Calu3 (cell line): ENCODE results near the gene KCNMB3. TPM values are rescaled to one million over a fixed set of nuclear protein-coding genes. Genes with fewer than 3 reads are reported as not detected.

Source experiments
- BruUV-seq: library from RNA; stranded (reverse); fragments of 400-500 nt; replicated peaks from 2 replicates; lab custom pipeline; 2021; lab: Mats Ljungman, UMichigan
- CTCF ChIA-PET: fragments of 300-600 bp; sonication (Branson Sonifier 250); formaldehyde crosslinking; loops from one replicate; lab custom pipeline; 2022; ENCODE audit warnings: antibody characterized with exemption; lab: Charles Lee
- DNase-seq: peaks from one replicate; pipeline ENCODE4 v3.0.0; 2022
- H3K27ac Mint-ChIP-seq: one replicate; pipeline ENCODE4 v1.8.0; 2022; ENCODE audit warnings: mixed read lengths; ENCODE audit not compliant: unreplicated experiment
- H3K27me3 Mint-ChIP-seq: one replicate; pipeline ENCODE4 v1.8.0; 2022; ENCODE audit warnings: mixed read lengths; ENCODE audit not compliant: unreplicated experiment
- H3K36me3 Mint-ChIP-seq: one replicate; pipeline ENCODE4 v1.8.0; 2022; ENCODE audit warnings: mild to moderate bottlenecking, moderate library complexity, mixed read lengths; ENCODE audit not compliant: insufficient read depth, unreplicated experiment
- H3K4me1 Mint-ChIP-seq: one replicate; pipeline ENCODE4 v1.8.0; 2022; ENCODE audit warnings: mild to moderate bottlenecking, low read depth, mixed read lengths; ENCODE audit not compliant: unreplicated experiment
- H3K4me3 Mint-ChIP-seq: one replicate; pipeline ENCODE4 v1.8.0; 2022; ENCODE audit warnings: mild to moderate bottlenecking, low read depth, moderate library complexity, mixed read lengths; ENCODE audit not compliant: unreplicated experiment
- H3K9me3 Mint-ChIP-seq: one replicate; pipeline ENCODE4 v1.8.0; 2022; ENCODE audit warnings: low read depth, mixed read lengths; ENCODE audit not compliant: unreplicated experiment
- intact Hi-C: fragments of 100-400 bp; cut with micrococcal nuclease; formaldehyde crosslinking; loops from one replicate; pipeline ENCODE4 v1.10.0; 2022; ENCODE audit not compliant: unreplicated experiment
- total RNA-seq: library from RNA; stranded (reverse); gene quantifications from 2 replicates; pipeline ENCODE4 v1.2.3, GENCODE V29; 2022
- TF ChIP-seq, protein P1 (sequence below): fragments of 200-600 bp; IDR thresholded peaks from one replicate; pipeline ENCODE4 v1.8.0; 2022; ENCODE audit warnings: antibody characterized with exemption; ENCODE audit not compliant: unreplicated experiment

The KCNMB3 gene
- total RNA-seq, 1 experiment from 2014 or later: 4.6 TPM

- no TSS peak for BruUV-seq
- Mint-ChIP-seq H3K36me3 (peaks cover 18% of the 10 kb centered on the region), H3K4me1 (peaks cover 10% of the 10 kb centered on the region), H3K9me3 (no peaks in the 10 kb centered on the region), H3K4me3 (no peak overlapping the region), H3K27ac (no peak overlapping the region), H3K27me3 (no peaks in the 10 kb centered on the region)
- TF ChIP-seq, protein P1, sequence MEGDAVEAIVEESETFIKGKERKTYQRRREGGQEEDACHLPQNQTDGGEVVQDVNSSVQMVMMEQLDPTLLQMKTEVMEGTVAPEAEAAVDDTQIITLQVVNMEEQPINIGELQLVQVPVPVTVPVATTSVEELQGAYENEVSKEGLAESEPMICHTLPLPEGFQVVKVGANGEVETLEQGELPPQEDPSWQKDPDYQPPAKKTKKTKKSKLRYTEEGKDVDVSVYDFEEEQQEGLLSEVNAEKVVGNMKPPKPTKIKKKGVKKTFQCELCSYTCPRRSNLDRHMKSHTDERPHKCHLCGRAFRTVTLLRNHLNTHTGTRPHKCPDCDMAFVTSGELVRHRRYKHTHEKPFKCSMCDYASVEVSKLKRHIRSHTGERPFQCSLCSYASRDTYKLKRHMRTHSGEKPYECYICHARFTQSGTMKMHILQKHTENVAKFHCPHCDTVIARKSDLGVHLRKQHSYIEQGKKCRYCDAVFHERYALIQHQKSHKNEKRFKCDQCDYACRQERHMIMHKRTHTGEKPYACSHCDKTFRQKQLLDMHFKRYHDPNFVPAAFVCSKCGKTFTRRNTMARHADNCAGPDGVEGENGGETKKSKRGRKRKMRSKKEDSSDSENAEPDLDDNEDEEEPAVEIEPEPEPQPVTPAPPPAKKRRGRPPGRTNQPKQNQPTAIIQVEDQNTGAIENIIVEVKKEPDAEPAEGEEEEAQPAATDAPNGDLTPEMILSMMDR: no peak
- CTCF ChIA-PET: no interaction called here
- intact Hi-C loops: no loop called here
- DNase-seq: no peak
Measured at GRCh38 chr3:179236669-179237301, 14.1 kb downstream of the KCNMB3 start.

GRCh38 chr3:179234199-179234598, 16.7 kb downstream of the KCNMB3 start:
- H3K36me3 Mint-ChIP-seq: peaks cover 24% of the 10 kb centered on the region
- H3K27ac Mint-ChIP-seq: no peak overlapping the region
- no peak overlapping the region for H3K4me3 Mint-ChIP-seq
- intact Hi-C loops: no loop called here
- H3K27me3 Mint-ChIP-seq: no peaks in the 10 kb centered on the region
- H3K9me3 Mint-ChIP-seq: no peaks in the 10 kb centered on the region
- peaks cover 10% of the 10 kb centered on the region for H3K4me1 Mint-ChIP-seq
- TF ChIP-seq, protein P1: no peak
- CTCF ChIA-PET: no interaction called here
- BruUV-seq: no TSS peak
- no peak for DNase-seq

DNA sequence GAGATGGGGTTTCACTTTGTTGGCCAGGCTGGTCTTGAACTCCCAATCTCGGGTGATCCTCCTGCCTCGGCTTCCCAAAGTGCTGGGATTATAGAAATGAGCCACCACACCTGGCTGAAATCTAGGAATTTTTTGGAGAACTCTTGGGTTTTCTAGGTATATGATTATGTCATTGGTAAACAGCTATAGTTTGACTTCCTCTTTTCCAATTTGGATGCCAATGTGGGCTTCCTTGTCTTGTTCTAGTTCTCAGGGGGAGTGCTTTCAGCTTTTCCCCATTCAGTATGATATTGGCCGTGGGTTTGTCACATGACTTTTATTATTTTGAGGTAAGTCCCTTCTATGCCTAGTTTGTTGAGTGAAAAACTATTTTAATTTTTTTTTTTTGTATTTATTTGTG, 17.9 kb downstream of the KCNMB3 start:
- no peak for DNase-seq
- no peaks in the 10 kb centered on the region for H3K9me3 Mint-ChIP-seq
- no TSS peak for BruUV-seq
- CTCF ChIA-PET: interaction anchor here (0.6 to 0.7 kb wide), 2 partner anchors 104 to 220 kb away, joined by 3 read pairs; no protein-coding TSS in a partner anchor
- intact Hi-C loops: no loop called here
- H3K36me3 Mint-ChIP-seq: peaks cover 24% of the 10 kb centered on the region
- H3K27me3 Mint-ChIP-seq: no peaks in the 10 kb centered on the region
- H3K27ac Mint-ChIP-seq: no peak overlapping the region
- TF ChIP-seq, protein P1: no peak
- peaks cover 10% of the 10 kb centered on the region for H3K4me1 Mint-ChIP-seq
- no peak overlapping the region for H3K4me3 Mint-ChIP-seq

- no peak overlapping the region for H3K27ac Mint-ChIP-seq
- TF ChIP-seq, protein P1: no peak
Measured at GRCh38 chr3:179229177-179229576, 21.7 kb downstream of the KCNMB3 start.

More at GRCh38 chr3:179229177-179229576, 21.7 kb downstream of the KCNMB3 start:
- peaks cover 6% of the 10 kb centered on the region for H3K36me3 Mint-ChIP-seq
- CTCF ChIA-PET: no interaction called here
- BruUV-seq: no TSS peak
- no peaks in the 10 kb centered on the region for H3K27me3 Mint-ChIP-seq
- intact Hi-C loops: no loop called here
- no peak overlapping the region for H3K4me3 Mint-ChIP-seq
- H3K9me3 Mint-ChIP-seq: no peaks in the 10 kb centered on the region
- H3K4me1 Mint-ChIP-seq: no peaks in the 10 kb centered on the region
- no peak for DNase-seq
